H1 (cell line): ENCODE data around the gene FGF4.

Experiments
- CEBPB ChIP-seq: IDR thresholded peaks from 2 replicates; pipeline ENCODE4 v1.6.1; 2012; ENCODE audit warnings: low read depth, low read length
- CTCF ChIP-seq, 3 experiments: IDR thresholded peaks; 1 replicate in 2 of 3; 2 replicates in 1 of 3; pipeline versions ENCODE4 v1.5.1 to v1.6.1; 2011; ENCODE audit warnings: low read length in 3 of 3, mild to moderate bottlenecking in 3 of 3, inconsistent platforms in 2 of 3, low read depth in 1 of 3, moderate library complexity in 1 of 3; ENCODE audit not compliant: insufficient read depth in 1 of 3; ENCODE audit errors: control extremely low read depth in 1 of 3
- EZH2 ChIP-seq: fragments of 200-600 bp; sonication (generic); IDR thresholded peaks from 2 replicates; pipeline ENCODE4 v1.7.1; 2012; ENCODE audit warnings: low read depth, mild to moderate bottlenecking, moderate library complexity, low read length, inconsistent platforms; ENCODE audit not compliant: severe bottlenecking
- HDAC2 ChIP-seq, 2 experiments: fragments of 300-600 bp in 1 of 2; sonication (generic) in 1 of 2; IDR thresholded peaks; 2 replicates each; pipeline ENCODE4 v1.6.1; 2011 to 2012; ENCODE audit warnings: low read depth in 2 of 2, low read length in 2 of 2, mild to moderate bottlenecking in 2 of 2, moderate library complexity in 2 of 2, borderline replicate concordance in 1 of 2, inconsistent platforms in 1 of 2
- MAX ChIP-seq: IDR thresholded peaks from 2 replicates; pipeline ENCODE4 v1.6.1; 2012; ENCODE audit warnings: inconsistent platforms
- POLR2A ChIP-seq, 2 experiments: IDR thresholded peaks; 1 replicate in 1 of 2; 2 replicates in 1 of 2; pipeline ENCODE4 v1.6.1; 2011; ENCODE audit warnings: low read depth in 2 of 2, low read length in 2 of 2, mild to moderate bottlenecking in 2 of 2; ENCODE audit errors: control extremely low read depth in 1 of 2
- POU5F1 ChIP-seq: IDR thresholded peaks from 2 replicates; pipeline ENCODE4 v1.6.1; 2011; ENCODE audit warnings: low read depth, mild to moderate bottlenecking, low read length, moderate library complexity
- SP1 ChIP-seq: IDR thresholded peaks from 2 replicates; pipeline ENCODE4 v1.6.1; 2011; ENCODE audit warnings: low read depth, low read length
- YY1 ChIP-seq: IDR thresholded peaks from 2 replicates; pipeline ENCODE4 v1.6.1; 2011; ENCODE audit warnings: low read depth, mild to moderate bottlenecking, low read length

- TF ChIP-seq YY1 (no peak), POLR2A (IDR thresholded peaks at IDR 0.05; ENCODE audit: control extremely low read depth in 1 of 2, low read depth in 2 of 2, low read length in 2 of 2) (no peak), CTCF (IDR thresholded peaks at IDR 0.05; ENCODE audit: control extremely low read depth in 1 of 3, insufficient read depth in 1 of 3, low read depth in 1 of 3, low read length in 3 of 3) (no peak), HDAC2 (IDR thresholded peaks at IDR 0.05; ENCODE audit: borderline replicate concordance in 1 of 2, low read depth in 2 of 2, low read length in 2 of 2) (no peak), POU5F1 (no peak), CEBPB (no peak), MAX (no peak), EZH2 (peak; percentile 86), SP1 (no peak)
Observed at GRCh38 chr11:69818603-69819441, 43.7 kb upstream of the FGF4 start, which contains the start of gene FGF3.
